Measurements from ENCODE around the gene AXIN1. TPM values are rescaled to one million over a fixed set of nuclear protein-coding genes. Genes with fewer than 3 reads are reported as not detected.

The AXIN1 gene
- polyA plus RNA-seq, 1 experiment: 3.5 TPM

DNA sequence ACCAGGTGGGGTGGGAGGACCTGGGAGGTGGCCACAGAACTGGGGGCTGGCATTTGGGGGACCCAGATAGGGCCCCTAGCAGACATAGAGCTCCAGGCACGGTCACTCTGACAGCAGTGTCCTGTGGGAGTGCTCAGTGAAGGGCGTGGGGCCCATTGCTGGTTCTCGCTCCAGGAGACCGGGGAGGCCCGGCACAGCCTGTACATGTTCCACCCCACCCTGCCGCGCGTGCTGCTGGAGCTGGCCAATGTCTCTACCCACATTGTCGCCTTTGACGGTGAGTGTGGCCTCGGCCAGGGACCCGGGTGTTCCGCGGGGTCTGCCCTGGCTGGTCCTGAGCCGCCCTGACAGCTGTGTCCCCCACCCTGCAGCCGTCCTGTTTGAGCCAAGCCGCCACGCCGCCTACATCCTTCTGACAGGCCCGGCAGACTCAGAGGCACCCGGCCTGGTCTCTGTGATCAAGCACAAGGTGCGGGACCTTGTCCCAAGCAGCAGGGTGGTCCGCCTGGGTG, 88.0 kb downstream of the AXIN1 start:
- TF ChIP-seq, protein P1, sequence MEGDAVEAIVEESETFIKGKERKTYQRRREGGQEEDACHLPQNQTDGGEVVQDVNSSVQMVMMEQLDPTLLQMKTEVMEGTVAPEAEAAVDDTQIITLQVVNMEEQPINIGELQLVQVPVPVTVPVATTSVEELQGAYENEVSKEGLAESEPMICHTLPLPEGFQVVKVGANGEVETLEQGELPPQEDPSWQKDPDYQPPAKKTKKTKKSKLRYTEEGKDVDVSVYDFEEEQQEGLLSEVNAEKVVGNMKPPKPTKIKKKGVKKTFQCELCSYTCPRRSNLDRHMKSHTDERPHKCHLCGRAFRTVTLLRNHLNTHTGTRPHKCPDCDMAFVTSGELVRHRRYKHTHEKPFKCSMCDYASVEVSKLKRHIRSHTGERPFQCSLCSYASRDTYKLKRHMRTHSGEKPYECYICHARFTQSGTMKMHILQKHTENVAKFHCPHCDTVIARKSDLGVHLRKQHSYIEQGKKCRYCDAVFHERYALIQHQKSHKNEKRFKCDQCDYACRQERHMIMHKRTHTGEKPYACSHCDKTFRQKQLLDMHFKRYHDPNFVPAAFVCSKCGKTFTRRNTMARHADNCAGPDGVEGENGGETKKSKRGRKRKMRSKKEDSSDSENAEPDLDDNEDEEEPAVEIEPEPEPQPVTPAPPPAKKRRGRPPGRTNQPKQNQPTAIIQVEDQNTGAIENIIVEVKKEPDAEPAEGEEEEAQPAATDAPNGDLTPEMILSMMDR (IDR thresholded peaks at IDR 0.05; ENCODE audit: low read depth, low read length): no peak
- CTCF ChIA-PET: no interaction called here
- no peak for DNase-seq (ENCODE audit: low read depth, low spot score)
- POLR2A ChIA-PET: no interaction called here
- Histone ChIP-seq H3K27me3 (ENCODE audit: control insufficient read depth, insufficient read depth, low read length) (no peaks in the 10 kb centered on the region), H3K27ac (ENCODE audit: low read depth, low read length) (no peak overlapping the region), H3K4me3 (ENCODE audit: low read depth, low read length) (no peak overlapping the region), H3K9me3 (ENCODE audit: control insufficient read depth, insufficient read depth, low read length) (no peaks in the 10 kb centered on the region; the same call in 1 of the 2 replicates)

DNA sequence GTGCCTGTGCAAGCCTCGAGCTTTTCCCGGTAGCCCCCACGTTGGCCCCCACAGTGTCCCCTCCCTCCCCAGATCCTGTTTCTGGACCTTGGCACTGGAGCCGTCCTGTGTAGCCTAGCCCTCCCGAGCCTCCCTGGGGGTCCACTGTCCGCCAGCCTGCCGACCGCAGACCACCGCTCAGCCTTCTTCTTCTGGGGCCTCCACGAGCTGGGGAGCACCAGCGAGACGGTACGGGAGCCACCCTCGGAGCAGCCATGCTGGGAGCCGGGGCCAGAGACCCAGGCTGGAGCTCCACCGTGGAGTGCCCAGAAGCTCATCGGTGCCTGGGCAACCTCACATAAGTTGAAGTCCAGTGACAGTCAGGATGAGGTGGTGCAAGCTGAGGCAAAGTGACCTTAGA, 88.6 kb downstream of the AXIN1 start:
- H3K27me3 ChIP-seq (ENCODE audit: control insufficient read depth, insufficient read depth, low read length): no peaks in the 10 kb centered on the region
- ChIA-PET CTCF (no interaction called here), POLR2A (no interaction called here)
- DNase-seq (ENCODE audit: low read depth, low spot score): no peak
- TF ChIP-seq, protein P1 (IDR thresholded peaks at IDR 0.05; ENCODE audit: low read depth, low read length): no peak
- no peak overlapping the region for H3K4me3 ChIP-seq (ENCODE audit: low read depth, low read length)
- no peaks in the 10 kb centered on the region; the same call in 1 of the 2 replicates for H3K9me3 ChIP-seq (ENCODE audit: control insufficient read depth, insufficient read depth, low read length)
- no peak overlapping the region for H3K27ac ChIP-seq (ENCODE audit: low read depth, low read length)

GRCh38 chr16:263182-263774, 89.2 kb downstream of the AXIN1 start:
- no peak overlapping the region for H3K27ac ChIP-seq (ENCODE audit: low read depth, low read length)
- no peaks in the 10 kb centered on the region; the same call in 1 of the 2 replicates for H3K9me3 ChIP-seq (ENCODE audit: control insufficient read depth, insufficient read depth, low read length)
- ChIA-PET CTCF (no interaction called here), POLR2A (interaction anchor here (0.7 kb wide), 1 partner anchor 1027 kb away, joined by 8 read pairs; no protein-coding TSS in a partner anchor)
- no peak for DNase-seq (ENCODE audit: low read depth, low spot score)
- no peaks in the 10 kb centered on the region for H3K27me3 ChIP-seq (ENCODE audit: control insufficient read depth, insufficient read depth, low read length)
- H3K4me3 ChIP-seq (ENCODE audit: low read depth, low read length): no peak overlapping the region
- TF ChIP-seq, protein P1 (IDR thresholded peaks at IDR 0.05; ENCODE audit: low read depth, low read length): no peak

GRCh38 chr16:262121-262745, 90.3 kb downstream of the AXIN1 start:
- CTCF ChIA-PET: no interaction called here
- DNase-seq (ENCODE audit: low read depth, low spot score): no peak
- Histone ChIP-seq H3K27me3 (ENCODE audit: control insufficient read depth, insufficient read depth, low read length) (no peaks in the 10 kb centered on the region), H3K9me3 (ENCODE audit: control insufficient read depth, insufficient read depth, low read length) (no peaks in the 10 kb centered on the region), H3K27ac (ENCODE audit: low read depth, low read length) (no peak overlapping the region), H3K4me3 (ENCODE audit: low read depth, low read length) (no peak overlapping the region)
- POLR2A ChIA-PET: no interaction called here
- TF ChIP-seq, protein P1 (IDR thresholded peaks at IDR 0.05; ENCODE audit: low read depth, low read length): no peak

DNA sequence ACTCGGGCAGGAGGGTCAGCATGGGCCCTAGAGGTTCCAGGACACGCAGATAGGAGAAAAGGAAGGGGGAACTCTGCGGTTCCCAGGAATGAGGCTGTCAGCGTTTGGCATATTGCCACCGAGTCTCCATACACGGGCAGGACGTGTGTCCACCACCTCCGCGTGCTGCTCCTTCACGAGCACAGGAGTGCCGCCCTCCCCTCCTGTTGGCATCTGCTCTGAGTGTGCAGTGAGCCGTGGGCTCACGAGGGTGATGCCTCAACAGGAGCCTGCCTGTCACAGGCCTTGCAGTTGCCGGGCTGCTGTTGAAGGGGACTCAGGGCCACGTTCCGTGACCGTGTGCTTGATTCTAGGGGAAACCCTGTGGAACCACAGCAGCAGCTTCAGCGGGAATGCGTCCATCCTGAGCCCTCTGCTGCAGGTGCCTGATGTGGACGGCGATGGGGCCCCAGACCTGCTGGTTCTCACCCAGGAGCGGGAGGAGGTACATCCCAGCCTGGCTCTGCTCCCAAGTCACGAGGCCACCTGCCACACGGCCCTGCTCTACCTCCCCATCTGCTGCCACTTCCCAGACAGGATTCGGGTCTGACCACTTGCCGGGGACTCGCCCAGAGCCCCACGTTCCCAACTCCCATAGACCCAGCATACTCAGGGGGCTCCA, 91.4 kb downstream of the AXIN1 start:
- CTCF ChIA-PET: no interaction called here
- Histone ChIP-seq H3K9me3 (ENCODE audit: control insufficient read depth, insufficient read depth, low read length) (no peaks in the 10 kb centered on the region), H3K4me3 (ENCODE audit: low read depth, low read length) (no peak overlapping the region), H3K27ac (ENCODE audit: low read depth, low read length) (no peak overlapping the region), H3K27me3 (ENCODE audit: control insufficient read depth, insufficient read depth, low read length) (no peaks in the 10 kb centered on the region)
- TF ChIP-seq, protein P1 (IDR thresholded peaks at IDR 0.05; ENCODE audit: low read depth, low read length): no peak
- POLR2A ChIA-PET: no interaction called here
- no peak for DNase-seq (ENCODE audit: low read depth, low spot score)
